ENCODE measurements around the gene SRCAP. TPM values are rescaled to one million over a fixed set of nuclear protein-coding genes. Genes with fewer than 3 reads are reported as not detected.
A peak's percentile ranks its signal among the peaks of the same experiment; 100 is the strongest.

The SRCAP gene
- total and polyA plus RNA-seq, 2 of the 8 experiments (the other 6 are each of a cell fraction or from before 2014, with no cell fraction given), result 5.5 to 54.3 TPM

- Histone ChIP-seq H3K56ac (replicated peaks; ENCODE audit: insufficient read length, low read depth, low read length) (peak within 1 kb of the TSS; percentile 66), H2BK12ac (ENCODE audit: low read depth, low read length) (no peak within 1 kb of the TSS), H2BK5ac (ENCODE audit: low read depth, low read length) (peak within 1 kb of the TSS; percentile 44), H2AFZ (ENCODE audit: low read length) (peak within 1 kb of the TSS; percentile 57), H3K23ac (ENCODE audit: insufficient read length) (no peak within 1 kb of the TSS), H4K8ac (ENCODE audit: extremely low read depth, insufficient read depth, low read length) (peak within 1 kb of the TSS; percentile 93; the same call in 1 of the 2 replicates), H3K4me3 (ENCODE audit: extremely low read depth in 1 of 4, insufficient read depth in 2 of 4, low read depth in 3 of 4, low read length in 4 of 4) (peak within 1 kb of the TSS; percentile 63 to 78 (median 70)), H3K4me1 (replicated peaks in 1 of 4; ENCODE audit: control insufficient read depth in 3 of 4, insufficient read depth in 4 of 4, low read length in 3 of 4) (peaks cover 0 to 7% (median 0%) of the 10 kb centered on the region in 4 experiments; a peak in 3 of 7 replicates), H2BK15ac (ENCODE audit: low read length) (no peak within 1 kb of the TSS; the same call in 1 of the 2 replicates), H3K27me3 (replicated peaks in 1 of 4; ENCODE audit: control insufficient read depth in 3 of 4, extremely low read depth in 1 of 4, insufficient read depth in 3 of 4, low read length in 3 of 4) (peaks cover 0 to 13% (median 11%) of the 10 kb centered on the region in 4 experiments; a peak in 6 of 7 replicates), H3K9ac (replicated peaks in 1 of 4; ENCODE audit: extremely low read depth in 1 of 4, low read depth in 3 of 4, low read length in 3 of 4) (peak within 1 kb of the TSS; percentile 45 to 70 (median 68)), H3K9me3 (ENCODE audit: insufficient read depth in 2 of 2, low read depth in 1 of 2, low read length in 1 of 2) (no peaks in the 10 kb centered on the region), H3K4ac (replicated peaks; ENCODE audit: insufficient read length, low read depth, low read length) (peak within 1 kb of the TSS; percentile 63), H3K23me2 (ENCODE audit: low read depth, low read length) (peaks cover 2% of the 10 kb centered on the region; the same call in 1 of the 2 replicates), H2BK20ac (ENCODE audit: low read length) (0 out of 2 replicates have a peak within 1 kb of the TSS, but pooled peaks have one; percentile 32), H3K79me2 (ENCODE audit: control insufficient read depth in 1 of 2, insufficient read depth in 2 of 2, low read length in 2 of 2) (no peaks in the 10 kb centered on the region), H3K79me1 (ENCODE audit: low read depth, low read length) (0 out of 2 replicates have a peak, but pooled peaks cover 2% of the 10 kb centered on the region), H3K4me2 (ENCODE audit: insufficient read depth in 1 of 2, low read depth in 2 of 2, low read length in 2 of 2) (peak within 1 kb of the TSS; percentile 56 to 85), H2AK5ac (ENCODE audit: low read depth, low read length) (no peak within 1 kb of the TSS), H4K20me1 (replicated peaks in 1 of 2; ENCODE audit: control insufficient read depth in 1 of 2, insufficient read depth in 2 of 2, low read length in 2 of 2) (peaks cover 0 to 5% of the 10 kb centered on the region in 2 experiments), H3K36me3 (ENCODE audit: control insufficient read depth in 2 of 4, insufficient read depth in 4 of 4, low read length in 3 of 4) (no peaks in the 10 kb centered on the region), H4K5ac (ENCODE audit: insufficient read length, low read depth, low read length) (peak within 1 kb of the TSS; percentile 34), H3K14ac (ENCODE audit: insufficient read length) (no peak within 1 kb of the TSS), H3K18ac (ENCODE audit: extremely low read depth, low read length) (peak within 1 kb of the TSS; percentile 68), H4K91ac (replicated peaks; ENCODE audit: insufficient read length, low read length) (peak within 1 kb of the TSS; percentile 52), H2BK120ac (replicated peaks; ENCODE audit: low read depth, low read length) (peak within 1 kb of the TSS; percentile 51), H3K27ac (ENCODE audit: low read depth, low read length) (peak within 1 kb of the TSS; percentile 58; the same call in 1 of the 2 replicates)
- 12% methylated on average over 36 of the region's 53 CpGs; no CpG with 5 or more reads in 1 of the 2 experiments for WGBS, 2 experiments (ENCODE audit: extremely low coverage in 1 of 2, insufficient coverage in 1 of 2, insufficient read length in 1 of 2, insufficient replicate concordance in 2 of 2, low coverage in 1 of 2, low lambda C conversion rate in 2 of 2, missing lambda C conversion rate in 1 of 2)
- ChIA-PET CTCF (ENCODE audit: partially characterized antibody) (interaction anchor here (0.6 to 8.2 kb wide), 9 partner anchors 9 to 1709 kb away, joined by 3 to 48 read pairs (median 3); partner anchors contain the start of gene ZNF689), POLR2A (ENCODE audit: partially characterized antibody) (interaction anchor here (0.8 to 2.1 kb wide), 9 partner anchors 9 to 98 kb away, joined by 3 to 7 read pairs (median 4); partner anchors contain the start of genes PHKG2 and ZNF764)
- DNase-seq (ENCODE audit: low read depth in 1 of 2, low spot score in 2 of 2) (peak; percentile 96 to 99), FAIRE-seq (peak; percentile 93)
- TF ChIP-seq TCF12 (IDR thresholded peaks at IDR 0.05; ENCODE audit: low read depth, low read length), result 0 out of 2 replicates have a peak, but pooled peaks have one; percentile 15
Observed at GRCh38 chr16:30650369-30651123, 48.4 kb upstream of the SRCAP start, which contains the start of gene PRR14. TSS of gene PRR14 (plus strand) at chr16:30650960. CDS start at chr16:30651646, 686 bp downstream.

Data from H1 (cell line).